Measurements from ENCODE around the gene ISG20L2.
A peak's percentile ranks its signal among the peaks of the same experiment; 100 is the strongest.

The ISG20L2 gene

GRCh38 chr1:156747742-156748669 lies 19.4 kb upstream of the ISG20L2 start:
- no peaks in the 10 kb centered on the region for H3K27me3 ChIP-seq (ENCODE audit: insufficient read depth, low read depth, severe bottlenecking)
- H3K4me3 ChIP-seq (ENCODE audit: low read depth, low read length), result peak overlapping the region; percentile 87
- DNase-seq, result no peak
- peaks cover 71% of the 10 kb centered on the region for H3K36me3 ChIP-seq
- TF ChIP-seq, protein P1, sequence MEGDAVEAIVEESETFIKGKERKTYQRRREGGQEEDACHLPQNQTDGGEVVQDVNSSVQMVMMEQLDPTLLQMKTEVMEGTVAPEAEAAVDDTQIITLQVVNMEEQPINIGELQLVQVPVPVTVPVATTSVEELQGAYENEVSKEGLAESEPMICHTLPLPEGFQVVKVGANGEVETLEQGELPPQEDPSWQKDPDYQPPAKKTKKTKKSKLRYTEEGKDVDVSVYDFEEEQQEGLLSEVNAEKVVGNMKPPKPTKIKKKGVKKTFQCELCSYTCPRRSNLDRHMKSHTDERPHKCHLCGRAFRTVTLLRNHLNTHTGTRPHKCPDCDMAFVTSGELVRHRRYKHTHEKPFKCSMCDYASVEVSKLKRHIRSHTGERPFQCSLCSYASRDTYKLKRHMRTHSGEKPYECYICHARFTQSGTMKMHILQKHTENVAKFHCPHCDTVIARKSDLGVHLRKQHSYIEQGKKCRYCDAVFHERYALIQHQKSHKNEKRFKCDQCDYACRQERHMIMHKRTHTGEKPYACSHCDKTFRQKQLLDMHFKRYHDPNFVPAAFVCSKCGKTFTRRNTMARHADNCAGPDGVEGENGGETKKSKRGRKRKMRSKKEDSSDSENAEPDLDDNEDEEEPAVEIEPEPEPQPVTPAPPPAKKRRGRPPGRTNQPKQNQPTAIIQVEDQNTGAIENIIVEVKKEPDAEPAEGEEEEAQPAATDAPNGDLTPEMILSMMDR (IDR thresholded peaks at IDR 0.05; ENCODE audit: low read depth, low read length), result no peak
- H3K9me3 ChIP-seq (ENCODE audit: severe bottlenecking), result no peaks in the 10 kb centered on the region
- H3K27ac ChIP-seq, result peak overlapping the region; percentile 99

GRCh38 chr1:156746728-156747631 lies 18.4 kb upstream of the ISG20L2 start:
- peak; percentile 99 for DNase-seq
- TF ChIP-seq, protein P1 (IDR thresholded peaks at IDR 0.05; ENCODE audit: low read depth, low read length), result peak; percentile 58
- Histone ChIP-seq H3K27ac (peak overlapping the region; percentile 99), H3K4me3 (ENCODE audit: low read depth, low read length) (peak overlapping the region; percentile 87), H3K36me3 (peaks cover 78% of the 10 kb centered on the region), H3K9me3 (ENCODE audit: severe bottlenecking) (no peaks in the 10 kb centered on the region), H3K27me3 (ENCODE audit: insufficient read depth, low read depth, severe bottlenecking) (no peaks in the 10 kb centered on the region)

- no peaks in the 10 kb centered on the region for H3K9me3 ChIP-seq (ENCODE audit: severe bottlenecking)
- H3K27ac ChIP-seq, result peak overlapping the region; percentile 99
Measured at GRCh38 chr1:156746406-156746727, 17.8 kb upstream of the ISG20L2 start.

DNA sequence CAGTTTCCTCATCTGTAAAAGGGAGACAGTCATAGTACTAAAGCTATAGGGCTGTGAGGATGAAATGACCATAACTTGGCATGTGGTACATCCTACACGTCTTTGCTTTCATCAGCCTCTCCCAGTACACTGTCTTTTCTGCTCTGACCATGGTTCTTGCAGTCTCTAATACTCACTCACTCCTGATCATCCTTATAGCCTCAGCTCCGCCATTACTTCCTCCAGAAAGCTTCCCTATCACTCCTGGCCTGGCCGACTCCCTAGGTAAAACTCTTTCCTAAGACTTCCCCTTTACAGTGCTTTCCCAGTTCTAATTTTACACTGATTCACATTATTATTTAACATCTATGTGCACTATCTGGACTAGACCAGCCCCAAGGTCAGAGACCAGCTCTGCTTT lies 17.3 kb upstream of the ISG20L2 start:
- peaks cover 78% of the 10 kb centered on the region for H3K36me3 ChIP-seq
- no peaks in the 10 kb centered on the region for H3K9me3 ChIP-seq (ENCODE audit: severe bottlenecking)
- DNase-seq, result no peak
- TF ChIP-seq, protein P1 (IDR thresholded peaks at IDR 0.05; ENCODE audit: low read depth, low read length), result no peak
- peak overlapping the region; percentile 99 for H3K27ac ChIP-seq
- H3K27me3 ChIP-seq (ENCODE audit: insufficient read depth, low read depth, severe bottlenecking), result no peaks in the 10 kb centered on the region
- no peak overlapping the region for H3K4me3 ChIP-seq (ENCODE audit: low read depth, low read length)

More at GRCh38 chr1:156746406-156746727, 17.8 kb upstream of the ISG20L2 start:
- H3K4me3 ChIP-seq (ENCODE audit: low read depth, low read length), result peak overlapping the region; percentile 52
- no peak for DNase-seq
- TF ChIP-seq, protein P1 (IDR thresholded peaks at IDR 0.05; ENCODE audit: low read depth, low read length), result no peak
- H3K36me3 ChIP-seq, result peaks cover 82% of the 10 kb centered on the region
- no peaks in the 10 kb centered on the region for H3K27me3 ChIP-seq (ENCODE audit: insufficient read depth, low read depth, severe bottlenecking)

DNA sequence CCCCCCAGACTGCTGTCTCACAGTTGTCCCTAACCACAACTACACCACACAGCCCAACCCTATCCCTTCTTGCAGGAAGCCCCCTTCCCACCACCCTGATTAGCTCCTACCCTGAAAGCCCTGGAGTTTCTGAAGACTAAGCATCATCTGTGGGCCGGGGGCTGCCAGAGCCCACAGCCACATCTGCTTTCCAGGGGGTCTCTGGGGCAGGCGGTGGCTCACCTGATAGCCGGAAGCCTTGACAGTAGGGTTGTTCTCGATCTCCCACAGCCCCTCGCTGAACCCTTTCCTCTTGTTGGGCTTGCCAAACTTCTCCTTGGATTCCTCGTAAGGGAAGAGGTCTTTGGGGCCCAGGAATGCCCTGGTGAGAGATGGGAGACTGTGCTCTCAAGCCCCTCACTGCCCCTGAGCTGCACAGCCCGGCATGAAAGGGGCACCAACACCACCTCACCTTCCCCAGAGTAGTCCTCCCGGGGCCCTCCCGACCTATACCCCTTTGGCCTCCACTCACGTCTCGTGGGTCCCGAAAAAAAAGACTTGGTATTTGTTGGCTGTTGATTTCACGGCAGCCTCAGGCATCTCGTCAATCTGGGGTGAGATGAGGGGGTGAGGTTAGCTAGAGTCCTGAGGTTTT lies 16.3 kb upstream of the ISG20L2 start:
- TF ChIP-seq, protein P1 (IDR thresholded peaks at IDR 0.05; ENCODE audit: low read depth, low read length), result no peak
- no peaks in the 10 kb centered on the region for H3K27me3 ChIP-seq (ENCODE audit: insufficient read depth, low read depth, severe bottlenecking)
- peak overlapping the region; percentile 99 for H3K27ac ChIP-seq
- H3K36me3 ChIP-seq, result peaks cover 71% of the 10 kb centered on the region
- no peak overlapping the region for H3K4me3 ChIP-seq (ENCODE audit: low read depth, low read length)
- H3K9me3 ChIP-seq (ENCODE audit: severe bottlenecking), result no peaks in the 10 kb centered on the region
- DNase-seq, result no peak
